ENCODE results near the gene ZNF10. TPM values are rescaled to one million over a fixed set of nuclear protein-coding genes. Genes with fewer than 3 reads are reported as not detected.

The ZNF10 gene
- polyA plus RNA-seq, result 13.3 TPM
- long read RNA-seq, donor 1, result 0 reads
- long read RNA-seq, donor 2, result 0 reads
- long read RNA-seq, donor 3, result 0 reads
- long read RNA-seq, donor 4, result 0 reads
- long read RNA-seq, donor 5, result 0 reads
- long read RNA-seq, donor 6, partial matches to known transcripts, result 0 of 1 reads
- long read RNA-seq, donor 6, other reads (novel, unspliced or antisense), result 0 of 1 reads
- long read RNA-seq, donor 7, result 0 reads
- long read RNA-seq, donor 8, result 0 reads
- long read RNA-seq, donor 9, partial matches to known transcripts, result 0 of 1 reads
- long read RNA-seq, donor 9, other reads (novel, unspliced or antisense), result 0 of 1 reads
- long read RNA-seq, donor 10, result 0 reads
- long read RNA-seq, donor 11, result 0 reads

GRCh38 chr12:133130038-133130807, at the start of gene ZNF10, which contains the start of gene ZNF891:
Gene ZNF10, plus strand, starts transcription at chr12:133130627. Its CDS starts 13,866 bp downstream, at chr12:133144493.
Gene ZNF891, minus strand, starts transcription at chr12:133130274. Its CDS starts 8,356 bp downstream, at chr12:133121918.
- H3K4me1 ChIP-seq (ENCODE audit: control insufficient read depth, insufficient read depth, low read length), result no peaks in the 10 kb centered on the region
- peak within 1 kb of the TSS; percentile 97 for H3K4me3 ChIP-seq (ENCODE audit: low read length)
- peaks cover 21% of the 10 kb centered on the region for H3K36me3 ChIP-seq (ENCODE audit: control insufficient read depth, insufficient read depth, low read length)
- H3K27me3 ChIP-seq (ENCODE audit: control insufficient read depth, insufficient read depth, low read length), result no peaks in the 10 kb centered on the region
- H3K27ac ChIP-seq (ENCODE audit: low read length), result peak within 1 kb of the TSS; percentile 97
- peaks cover 42% of the 10 kb centered on the region for H3K9me3 ChIP-seq (ENCODE audit: control insufficient read depth, low read depth, low read length)
- DNase-seq, result peak; percentile 98 to 99
- no CpG with 5 or more reads among the region's 87 CpGs for WGBS (ENCODE audit: insufficient coverage, low lambda C conversion rate)

GRCh38 chr12:133081159-133081780, 49.2 kb upstream of the ZNF10 start:
- peaks cover 41% of the 10 kb centered on the region for H3K36me3 ChIP-seq (ENCODE audit: control insufficient read depth, insufficient read depth, low read length)
- H3K4me3 ChIP-seq (ENCODE audit: low read length), result peak overlapping the region; percentile 93
- WGBS (ENCODE audit: insufficient coverage, low lambda C conversion rate), result no CpG with 5 or more reads among the region's 17 CpGs
- peaks cover 53% of the 10 kb centered on the region for H3K9me3 ChIP-seq (ENCODE audit: control insufficient read depth, low read depth, low read length)
- H3K4me1 ChIP-seq (ENCODE audit: control insufficient read depth, insufficient read depth, low read length), result peaks cover 6% of the 10 kb centered on the region
- H3K27ac ChIP-seq (ENCODE audit: low read length), result peak overlapping the region; percentile 98
- DNase-seq, result no peak
- H3K27me3 ChIP-seq (ENCODE audit: control insufficient read depth, insufficient read depth, low read length), result no peaks in the 10 kb centered on the region

- WGBS (ENCODE audit: insufficient coverage, low lambda C conversion rate), result 100% methylated on average over 1 of the region's 6 CpGs
- Histone ChIP-seq H3K36me3 (ENCODE audit: control insufficient read depth, insufficient read depth, low read length) (peaks cover 54% of the 10 kb centered on the region), H3K4me3 (ENCODE audit: low read length) (no peak overlapping the region), H3K4me1 (ENCODE audit: control insufficient read depth, insufficient read depth, low read length) (peaks cover 6% of the 10 kb centered on the region), H3K9me3 (ENCODE audit: control insufficient read depth, low read depth, low read length) (peaks cover 61% of the 10 kb centered on the region), H3K27ac (ENCODE audit: low read length) (no peak overlapping the region), H3K27me3 (ENCODE audit: control insufficient read depth, insufficient read depth, low read length) (no peaks in the 10 kb centered on the region)
- no peak for DNase-seq
These were observed 47.1 kb upstream of the ZNF10 start for GRCh38 chr12:133083345-133083744.

GRCh38 chr12:133105620-133106019, 24.8 kb upstream of the ZNF10 start:
- peaks cover 34% of the 10 kb centered on the region for H3K36me3 ChIP-seq (ENCODE audit: control insufficient read depth, insufficient read depth, low read length)
- no CpG with 5 or more reads among the region's 3 CpGs for WGBS (ENCODE audit: insufficient coverage, low lambda C conversion rate)
- H3K4me1 ChIP-seq (ENCODE audit: control insufficient read depth, insufficient read depth, low read length), result no peaks in the 10 kb centered on the region
- DNase-seq, result no peak
- no peak overlapping the region for H3K4me3 ChIP-seq (ENCODE audit: low read length)
- H3K27me3 ChIP-seq (ENCODE audit: control insufficient read depth, insufficient read depth, low read length), result no peaks in the 10 kb centered on the region
- no peak overlapping the region for H3K27ac ChIP-seq (ENCODE audit: low read length)
- H3K9me3 ChIP-seq (ENCODE audit: control insufficient read depth, low read depth, low read length), result peaks cover 72% of the 10 kb centered on the region

- no peak overlapping the region for H3K27ac ChIP-seq (ENCODE audit: low read length)
- H3K27me3 ChIP-seq (ENCODE audit: control insufficient read depth, insufficient read depth, low read length), result no peaks in the 10 kb centered on the region
- peaks cover 72% of the 10 kb centered on the region for H3K9me3 ChIP-seq (ENCODE audit: control insufficient read depth, low read depth, low read length)
- H3K36me3 ChIP-seq (ENCODE audit: control insufficient read depth, insufficient read depth, low read length), result peaks cover 33% of the 10 kb centered on the region
- no peak for DNase-seq
- H3K4me3 ChIP-seq (ENCODE audit: low read length), result no peak overlapping the region
- no peaks in the 10 kb centered on the region for H3K4me1 ChIP-seq (ENCODE audit: control insufficient read depth, insufficient read depth, low read length)
- no CpG with 5 or more reads among the region's 5 CpGs for WGBS (ENCODE audit: insufficient coverage, low lambda C conversion rate)
These were observed 24.2 kb upstream of the ZNF10 start for GRCh38 chr12:133106253-133106652.

GRCh38 chr12:133107121-133107520, 23.3 kb upstream of the ZNF10 start:
- no peak overlapping the region for H3K4me3 ChIP-seq (ENCODE audit: low read length)
- no peaks in the 10 kb centered on the region for H3K27me3 ChIP-seq (ENCODE audit: control insufficient read depth, insufficient read depth, low read length)
- no CpG with 5 or more reads among the region's 1 CpG for WGBS (ENCODE audit: insufficient coverage, low lambda C conversion rate)
- H3K36me3 ChIP-seq (ENCODE audit: control insufficient read depth, insufficient read depth, low read length), result peaks cover 29% of the 10 kb centered on the region
- no peaks in the 10 kb centered on the region for H3K4me1 ChIP-seq (ENCODE audit: control insufficient read depth, insufficient read depth, low read length)
- no peak for DNase-seq
- peaks cover 67% of the 10 kb centered on the region for H3K9me3 ChIP-seq (ENCODE audit: control insufficient read depth, low read depth, low read length)
- no peak overlapping the region for H3K27ac ChIP-seq (ENCODE audit: low read length)

GRCh38 chr12:133108150-133108549, 22.3 kb upstream of the ZNF10 start:
- Histone ChIP-seq H3K36me3 (ENCODE audit: control insufficient read depth, insufficient read depth, low read length) (peaks cover 25% of the 10 kb centered on the region), H3K4me1 (ENCODE audit: control insufficient read depth, insufficient read depth, low read length) (no peaks in the 10 kb centered on the region)
- no CpG with 5 or more reads among the region's 2 CpGs for WGBS (ENCODE audit: insufficient coverage, low lambda C conversion rate)

GRCh38 chr12:133120385-133121191, 9.8 kb upstream of the ZNF10 start:
- Histone ChIP-seq H3K36me3 (ENCODE audit: control insufficient read depth, insufficient read depth, low read length) (peaks cover 13% of the 10 kb centered on the region), H3K27ac (ENCODE audit: low read length) (no peak overlapping the region), H3K27me3 (ENCODE audit: control insufficient read depth, insufficient read depth, low read length) (no peaks in the 10 kb centered on the region), H3K4me1 (ENCODE audit: control insufficient read depth, insufficient read depth, low read length) (no peaks in the 10 kb centered on the region), H3K4me3 (ENCODE audit: low read length) (no peak overlapping the region), H3K9me3 (ENCODE audit: control insufficient read depth, low read depth, low read length) (peaks cover 62% of the 10 kb centered on the region)
- 100% methylated on average over 1 of the region's 3 CpGs for WGBS (ENCODE audit: insufficient coverage, low lambda C conversion rate)
- no peak for DNase-seq

More at GRCh38 chr12:133108150-133108549, 22.3 kb upstream of the ZNF10 start:
- Histone ChIP-seq H3K27me3 (ENCODE audit: control insufficient read depth, insufficient read depth, low read length) (no peaks in the 10 kb centered on the region), H3K4me3 (ENCODE audit: low read length) (no peak overlapping the region), H3K27ac (ENCODE audit: low read length) (no peak overlapping the region), H3K9me3 (ENCODE audit: control insufficient read depth, low read depth, low read length) (peaks cover 60% of the 10 kb centered on the region)
- DNase-seq, result no peak

GRCh38 chr12:133124674-133125073, 5.8 kb upstream of the ZNF10 start:
- no peaks in the 10 kb centered on the region for H3K4me1 ChIP-seq (ENCODE audit: control insufficient read depth, insufficient read depth, low read length)
- peaks cover 20% of the 10 kb centered on the region for H3K36me3 ChIP-seq (ENCODE audit: control insufficient read depth, insufficient read depth, low read length)
- H3K4me3 ChIP-seq (ENCODE audit: low read length), result no peak overlapping the region
- no peaks in the 10 kb centered on the region for H3K27me3 ChIP-seq (ENCODE audit: control insufficient read depth, insufficient read depth, low read length)
- no peak for DNase-seq
- no peak overlapping the region for H3K27ac ChIP-seq (ENCODE audit: low read length)
- H3K9me3 ChIP-seq (ENCODE audit: control insufficient read depth, low read depth, low read length), result peaks cover 61% of the 10 kb centered on the region
- 100% methylated on average over 1 of the region's 2 CpGs for WGBS (ENCODE audit: insufficient coverage, low lambda C conversion rate)

Data from large intestine (tissue), 12 donors.